ENCODE results near the gene BRD4.

GRCh38 chr19:15222738-15223648, 109.3 kb downstream of the BRD4 start:
- TF ChIP-seq CTCF (IDR thresholded peaks at IDR 0.05) (no peak), POLR2A (IDR thresholded peaks at IDR 0.05) (no peak)

Data from tibial nerve (tissue), 3 donors.